Osteoblast (primary cell): Measurements from ENCODE around the gene MTMR6. TPM values are rescaled to one million over a fixed set of nuclear protein-coding genes. Genes with fewer than 3 reads are reported as not detected.
A peak's percentile ranks its signal among the peaks of the same experiment; 100 is the strongest.

Source experiments
- DNase-seq: peaks from one replicate; pipeline ENCODE4 v3.0.0; 2011; ENCODE audit warnings: low spot score, mixed read lengths; ENCODE audit not compliant: insufficient read length; ENCODE audit errors: missing footprints
- H2AFZ ChIP-seq: 2 replicates; pipeline ENCODE4 v1.6.0; 2011; ENCODE audit warnings: mild to moderate bottlenecking, low read length
- H3K27ac ChIP-seq: 2 replicates; pipeline ENCODE4 v1.5.1; 2011; ENCODE audit warnings: mild to moderate bottlenecking, low read depth, low read length, moderate library complexity
- H3K27me3 ChIP-seq: 2 replicates; pipeline ENCODE4 v1.6.0; 2012; ENCODE audit warnings: mild to moderate bottlenecking, control low read depth, inconsistent platforms, low read length, moderate library complexity; ENCODE audit not compliant: insufficient read depth
- H3K36me3 ChIP-seq: 2 replicates; pipeline ENCODE4 v1.5.1; 2011; ENCODE audit warnings: mild to moderate bottlenecking, low read length, control low read depth, moderate library complexity; ENCODE audit not compliant: insufficient read depth
- H3K4me1 ChIP-seq: 2 replicates; pipeline ENCODE4 v1.5.1; 2011; ENCODE audit warnings: mild to moderate bottlenecking, low read length, control low read depth, moderate library complexity; ENCODE audit not compliant: insufficient read depth
- H3K4me2 ChIP-seq: 2 replicates; pipeline ENCODE4 v1.6.0; 2011; ENCODE audit warnings: mild to moderate bottlenecking, low read length; ENCODE audit not compliant: insufficient read depth
- H3K4me3 ChIP-seq: fragments of 200-600 bp; sonication (generic); 3 replicates; pipeline ENCODE4 v1.5.1; 2012; ENCODE audit warnings: mild to moderate bottlenecking, low read length, inconsistent platforms; ENCODE audit not compliant: insufficient read depth
- H3K79me2 ChIP-seq: 2 replicates; pipeline ENCODE4 v1.6.0; 2012; ENCODE audit warnings: mild to moderate bottlenecking, low read length, control low read depth, inconsistent platforms; ENCODE audit not compliant: insufficient read depth
- H3K9me3 ChIP-seq: 2 replicates; pipeline ENCODE4 v1.5.1; 2011; ENCODE audit warnings: low read depth, low read length, control low read depth
- H4K20me1 ChIP-seq: 2 replicates; pipeline ENCODE4 v1.6.0; 2012; ENCODE audit warnings: mild to moderate bottlenecking, low read length, control low read depth; ENCODE audit not compliant: insufficient read depth
- CTCF ChIP-seq: IDR thresholded peaks from 2 replicates; pipeline ENCODE4 v1.5.1; 2011; ENCODE audit warnings: mild to moderate bottlenecking, low read depth, low read length, moderate library complexity; ENCODE audit errors: extremely low read depth
- total RNA-seq: library from RNA; depleted of rRNA; stranded (reverse); fragments of >200 nt; gene quantifications from 2 replicates; pipeline ENCODE4 v1.2.3, GENCODE V29; 2012

The MTMR6 gene
- total RNA-seq, 1 donor, result 25.3 TPM

DNA sequence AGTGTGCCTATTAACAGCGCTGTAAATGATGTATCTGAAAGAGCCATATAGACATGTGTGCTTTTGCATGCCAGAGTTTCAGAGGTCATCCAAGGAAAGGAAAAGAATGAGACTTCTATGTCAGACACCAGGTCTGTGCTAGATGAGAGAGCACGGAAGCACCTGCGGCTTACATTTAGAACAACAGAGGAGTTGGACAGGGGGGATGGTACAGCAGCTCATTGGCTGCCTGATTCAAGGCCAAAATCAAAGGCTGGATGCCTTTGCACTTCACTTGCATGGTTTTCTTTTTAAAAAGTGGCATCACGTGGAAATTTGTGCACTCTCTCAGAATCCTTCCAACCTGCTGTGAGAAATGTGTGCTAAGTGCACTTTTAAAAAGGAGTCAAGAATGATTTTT is 82.4 kb downstream of the MTMR6 start:
- DNase-seq, result no peak
- no peak overlapping the region for H3K4me3 ChIP-seq
- no peaks in the 10 kb centered on the region for H4K20me1 ChIP-seq
- no peaks in the 10 kb centered on the region for H3K4me1 ChIP-seq
- no peak overlapping the region for H3K4me2 ChIP-seq
- H3K36me3 ChIP-seq, result no peaks in the 10 kb centered on the region
- H3K27me3 ChIP-seq, result peaks cover 2% of the 10 kb centered on the region
- H3K27ac ChIP-seq, result no peak overlapping the region
- no peaks in the 10 kb centered on the region for H3K9me3 ChIP-seq
- no peaks in the 10 kb centered on the region for H3K79me2 ChIP-seq
- no peak for TF ChIP-seq CTCF
- H2AFZ ChIP-seq, result no peak overlapping the region

DNA sequence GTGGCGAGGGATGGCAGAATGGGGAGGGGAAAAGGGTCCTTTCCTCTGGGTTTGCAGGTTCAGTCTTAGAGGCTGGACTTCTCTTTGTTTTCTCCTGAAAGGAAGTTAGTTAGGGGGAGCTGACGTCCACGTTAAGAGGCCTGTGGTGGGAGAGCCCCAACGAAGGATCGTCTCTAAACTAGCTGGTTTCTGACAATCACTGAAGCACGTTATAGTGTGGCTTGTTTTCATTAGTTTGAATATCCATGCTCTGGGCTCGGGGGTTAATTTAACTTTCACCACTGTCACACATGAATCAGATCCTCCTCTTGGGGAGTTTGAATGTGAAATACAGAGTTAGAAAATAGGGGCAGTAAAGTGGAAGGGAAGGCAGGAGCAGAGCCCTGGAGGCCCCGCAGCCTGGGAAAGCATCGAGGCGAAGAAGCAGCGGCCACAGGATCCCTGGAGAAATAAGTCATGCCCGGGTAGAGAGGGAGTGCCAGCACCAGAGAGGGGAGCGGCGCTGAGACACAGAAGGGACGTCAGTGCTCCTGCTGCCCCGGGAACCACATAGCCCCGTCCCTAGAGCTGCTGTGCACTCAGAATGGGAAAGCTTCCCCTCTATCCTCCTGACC is 84.1 kb downstream of the MTMR6 start:
- H3K27ac ChIP-seq, result no peak overlapping the region
- no peaks in the 10 kb centered on the region for H3K4me1 ChIP-seq
- TF ChIP-seq CTCF, result no peak
- H3K79me2 ChIP-seq, result no peaks in the 10 kb centered on the region
- H3K36me3 ChIP-seq, result no peaks in the 10 kb centered on the region
- no peaks in the 10 kb centered on the region for H4K20me1 ChIP-seq
- no peaks in the 10 kb centered on the region for H3K9me3 ChIP-seq
- peak overlapping the region; percentile 7 for H2AFZ ChIP-seq
- peak overlapping the region; percentile 34 for H3K4me2 ChIP-seq
- DNase-seq, result peak; percentile 79
- H3K4me3 ChIP-seq, result peak overlapping the region; percentile 2
- peaks cover 2% of the 10 kb centered on the region for H3K27me3 ChIP-seq

- TF ChIP-seq CTCF, result no peak
- no peak overlapping the region for H3K4me3 ChIP-seq
- no peaks in the 10 kb centered on the region for H3K79me2 ChIP-seq
- no peak for DNase-seq
- H3K27ac ChIP-seq, result no peak overlapping the region
- H3K36me3 ChIP-seq, result no peaks in the 10 kb centered on the region
- no peaks in the 10 kb centered on the region for H4K20me1 ChIP-seq
- no peaks in the 10 kb centered on the region for H3K9me3 ChIP-seq
- H2AFZ ChIP-seq, result no peak overlapping the region
- H3K27me3 ChIP-seq, result peaks cover 2% of the 10 kb centered on the region
- no peaks in the 10 kb centered on the region for H3K4me1 ChIP-seq
- no peak overlapping the region for H3K4me2 ChIP-seq
Observed at GRCh38 chr13:25200783-25201182, 86.5 kb downstream of the MTMR6 start.

DNA sequence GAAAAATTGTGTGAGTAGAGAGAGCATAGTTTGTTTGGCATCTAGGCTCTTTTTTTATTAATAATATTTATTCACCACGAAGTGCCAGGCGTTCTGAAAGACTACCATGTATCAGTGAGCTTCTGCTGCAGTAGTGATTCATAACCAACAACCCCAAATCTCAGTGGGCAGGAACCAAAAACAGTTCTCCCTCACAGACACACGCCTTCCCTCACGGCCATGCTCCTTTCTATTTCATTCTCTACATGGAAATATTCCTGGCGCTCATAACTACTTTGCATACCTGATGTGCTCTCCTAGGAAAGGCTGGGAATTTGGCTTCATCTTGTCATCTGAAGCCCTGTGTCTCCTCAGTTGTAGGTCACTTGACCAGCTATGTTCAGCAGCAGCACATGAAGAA is 88.6 kb downstream of the MTMR6 start:
- no peak for DNase-seq
- no peak for TF ChIP-seq CTCF
- no peak overlapping the region for H3K27ac ChIP-seq
- no peaks in the 10 kb centered on the region for H3K36me3 ChIP-seq
- no peaks in the 10 kb centered on the region for H3K4me1 ChIP-seq
- H2AFZ ChIP-seq, result no peak overlapping the region
- no peak overlapping the region for H3K4me2 ChIP-seq
- no peaks in the 10 kb centered on the region for H4K20me1 ChIP-seq
- H3K4me3 ChIP-seq, result no peak overlapping the region
- H3K27me3 ChIP-seq, result no peaks in the 10 kb centered on the region
- no peaks in the 10 kb centered on the region for H3K79me2 ChIP-seq
- H3K9me3 ChIP-seq, result no peaks in the 10 kb centered on the region
